ENCODE data around the gene MIPEP.

Gene MIPEP

DNA sequence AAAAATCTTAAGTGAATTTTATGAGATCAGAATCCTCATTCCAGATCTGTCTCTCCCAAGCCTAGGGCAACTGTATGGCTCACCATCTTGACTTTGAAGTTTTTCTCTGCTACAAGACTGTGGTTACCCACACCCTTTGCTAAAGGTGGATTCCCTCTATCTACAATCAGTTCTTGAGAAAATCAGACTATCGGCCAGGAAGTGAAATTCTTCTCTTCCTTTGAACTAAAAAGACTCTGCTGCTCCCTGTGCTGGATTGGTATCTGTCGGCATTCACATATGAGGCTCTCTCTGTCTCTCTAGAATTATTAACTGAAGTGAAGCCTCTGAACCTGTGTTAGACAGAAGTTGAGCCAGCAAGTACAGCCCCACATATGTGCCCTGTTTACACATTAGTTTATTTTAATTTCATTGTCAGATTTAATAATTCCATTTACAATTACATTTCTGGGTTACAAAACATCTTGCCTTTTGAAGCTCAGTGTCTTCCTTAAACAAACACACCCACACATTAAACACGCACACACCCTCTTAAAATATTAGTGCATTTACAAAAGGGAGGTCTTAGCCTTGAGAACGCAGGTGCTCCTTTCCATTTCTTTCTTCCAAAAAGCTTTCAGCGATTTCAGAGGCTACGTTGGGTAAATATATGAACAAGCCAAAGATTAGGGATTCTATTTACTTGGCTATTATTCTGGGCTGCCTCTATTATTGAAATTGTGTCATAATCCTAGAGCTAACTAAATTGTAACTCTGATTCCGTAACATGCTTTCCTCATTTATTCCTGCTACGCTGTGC, 145.7 kb downstream of the MIPEP start:
- no peak for DNase-seq

DNA sequence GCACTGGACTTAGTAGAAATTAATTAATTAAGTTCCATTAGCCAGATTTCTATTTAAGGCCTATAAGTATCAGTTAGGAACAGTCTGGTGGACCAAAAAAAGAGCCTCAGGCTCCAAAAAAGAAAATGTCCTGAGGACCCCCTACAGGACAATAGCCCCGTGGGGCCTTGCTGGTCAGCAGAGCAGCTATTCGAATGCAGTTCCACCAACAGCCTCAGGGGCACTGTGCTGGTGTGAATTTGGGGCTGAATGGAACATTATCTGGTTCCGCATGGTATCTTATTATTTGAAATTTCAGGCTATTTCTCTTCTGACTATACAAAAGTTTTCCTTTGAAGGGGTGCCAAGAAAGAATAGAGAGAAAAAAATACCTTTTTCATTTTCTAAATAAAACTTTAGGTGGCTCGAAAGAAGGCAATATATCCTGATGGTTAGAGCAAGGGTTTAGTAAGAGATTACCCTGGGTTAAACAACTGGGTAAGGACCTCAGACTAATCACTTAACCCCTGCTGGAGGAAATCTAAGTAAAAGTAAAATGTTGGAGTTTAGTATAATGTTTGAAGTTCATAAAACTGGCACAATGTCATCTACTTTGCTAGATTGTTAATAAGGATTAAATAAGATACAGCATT, 147.2 kb downstream of the MIPEP start:
- no peak for DNase-seq

DNA sequence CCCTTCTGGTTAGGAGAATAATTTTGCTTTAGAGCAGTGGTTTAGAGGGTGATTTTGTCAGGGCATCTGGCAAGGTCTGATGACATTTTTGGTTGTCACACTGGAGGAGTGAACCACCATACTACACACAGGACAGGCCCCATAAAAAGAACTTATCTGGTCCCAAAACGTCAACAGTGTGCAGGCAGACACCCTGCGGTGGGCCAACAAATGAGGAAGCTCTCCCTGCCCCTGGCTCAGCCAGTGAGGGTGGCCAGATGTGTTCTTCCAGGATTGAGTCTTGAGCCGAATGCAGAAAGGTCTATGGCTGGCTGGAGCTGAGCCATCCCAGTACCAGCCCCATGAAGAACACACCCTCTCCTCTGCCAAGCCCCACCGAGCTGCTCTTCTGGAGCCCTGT, 149.2 kb downstream of the MIPEP start:
- no peak for DNase-seq

DNA sequence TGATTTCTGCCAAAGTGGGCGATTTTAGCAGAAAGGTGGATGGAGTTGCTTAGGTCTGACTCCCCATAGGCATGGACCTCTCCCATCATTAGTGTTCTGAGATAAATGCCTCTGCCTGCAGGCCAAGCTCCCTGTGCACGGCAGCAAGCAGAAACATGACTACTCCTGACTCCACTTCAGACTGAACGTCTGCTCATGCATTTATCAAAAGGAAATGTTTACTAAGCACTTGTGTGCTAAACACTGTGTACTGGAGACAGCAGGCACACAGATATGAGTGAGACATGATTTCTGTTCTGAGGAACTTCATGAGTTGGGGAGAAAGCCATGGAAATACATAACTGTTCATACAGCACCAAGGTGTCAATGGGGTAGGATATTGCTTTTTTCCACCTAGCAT, 149.6 kb downstream of the MIPEP start:
- DNase-seq = no peak

DNA sequence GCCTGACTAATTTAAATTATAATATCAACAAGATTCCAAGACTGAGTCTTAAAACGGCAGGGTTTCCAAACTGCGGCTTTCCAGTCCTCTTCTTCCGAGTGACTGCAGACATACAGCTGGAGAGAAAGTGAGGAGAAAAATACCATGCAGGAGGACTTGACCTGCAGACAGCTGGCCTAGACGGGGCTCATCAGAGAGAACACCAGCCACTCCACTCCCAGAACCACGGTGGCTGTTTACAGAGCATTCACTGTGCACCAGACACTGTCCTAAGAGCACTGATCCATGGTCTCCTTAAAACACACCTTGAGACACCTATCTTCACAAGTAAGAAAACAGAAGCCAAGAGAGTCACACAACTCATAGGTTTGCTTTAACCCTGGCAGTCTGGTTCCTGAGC, 152.7 kb downstream of the MIPEP start:
- no peak for DNase-seq

DNA sequence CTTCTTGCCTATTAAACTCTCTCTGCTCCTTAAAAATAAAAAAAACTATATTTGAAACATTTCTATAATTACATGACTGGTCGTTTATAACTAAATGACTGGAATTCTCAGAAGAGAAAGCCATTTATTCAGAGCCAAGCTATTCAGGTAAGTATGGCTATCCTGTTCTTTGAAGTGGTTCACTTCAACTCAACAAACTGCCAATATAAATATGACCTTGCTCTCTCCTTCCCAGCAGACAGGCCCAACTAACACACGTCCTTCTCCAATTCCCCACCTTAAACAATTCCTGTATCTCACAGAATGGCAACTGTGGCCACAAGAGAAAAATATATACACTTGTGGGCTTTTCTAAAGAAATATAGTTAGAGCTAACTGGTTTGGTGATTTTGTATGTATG, 153.9 kb downstream of the MIPEP start:
- no peak for DNase-seq

DNA sequence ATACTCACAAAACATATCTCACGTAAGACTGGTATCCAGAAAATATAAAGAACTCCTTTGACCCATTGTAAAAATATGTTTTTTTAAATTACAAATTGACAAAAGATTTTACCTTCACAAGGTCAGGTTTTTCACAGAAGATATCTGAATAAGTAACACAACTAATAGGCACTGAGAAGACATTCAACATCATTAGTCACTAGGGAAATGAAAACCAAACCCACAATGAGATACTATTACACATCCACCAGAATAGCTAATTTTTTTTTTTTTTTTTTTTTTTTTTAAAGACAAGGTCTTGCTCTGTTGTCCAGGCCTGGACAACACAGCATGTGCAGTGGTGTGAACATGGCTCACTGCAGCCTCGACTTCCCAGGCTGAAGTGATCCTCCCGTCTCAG, 157.5 kb downstream of the MIPEP start:
- DNase-seq = no peak

DNA sequence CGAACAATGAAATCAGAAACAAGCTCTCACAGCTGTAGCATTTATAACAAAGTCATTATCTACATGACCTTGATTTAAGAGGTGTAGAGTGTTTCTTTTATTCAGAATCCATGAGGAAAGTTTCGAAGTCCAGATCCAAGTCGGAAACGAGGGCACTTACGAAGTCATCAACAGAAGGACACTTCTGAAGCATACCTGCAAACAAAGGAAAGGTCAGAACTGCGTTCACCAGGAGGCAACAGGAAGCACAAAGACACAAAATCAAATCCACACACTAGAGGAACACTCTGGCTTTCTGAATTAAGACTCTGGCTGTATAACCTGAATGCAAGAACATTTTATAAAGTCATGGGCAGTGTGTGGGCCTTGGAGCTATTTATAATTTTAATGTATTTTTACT, 158.9 kb downstream of the MIPEP start:
- DNase-seq = no peak

DNA sequence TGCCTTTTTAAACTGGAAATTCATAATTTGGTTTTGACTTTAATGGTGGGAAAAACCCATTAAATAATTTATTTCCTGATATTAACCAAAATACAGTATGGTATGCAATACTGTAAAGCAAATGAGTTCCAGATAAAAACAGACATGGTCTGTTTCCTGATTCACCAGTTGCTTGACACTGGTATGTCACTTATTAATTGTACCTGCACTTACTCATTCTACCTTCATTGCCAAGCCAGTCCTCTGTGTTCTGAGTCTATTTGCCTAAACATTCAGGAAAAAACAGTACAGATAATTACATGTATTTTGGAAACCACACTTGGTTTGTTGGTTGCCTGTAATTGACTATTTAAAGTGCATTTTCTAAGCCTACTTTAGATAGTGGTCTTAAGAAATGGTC, 159.7 kb downstream of the MIPEP start:
- no peak for DNase-seq

DNA sequence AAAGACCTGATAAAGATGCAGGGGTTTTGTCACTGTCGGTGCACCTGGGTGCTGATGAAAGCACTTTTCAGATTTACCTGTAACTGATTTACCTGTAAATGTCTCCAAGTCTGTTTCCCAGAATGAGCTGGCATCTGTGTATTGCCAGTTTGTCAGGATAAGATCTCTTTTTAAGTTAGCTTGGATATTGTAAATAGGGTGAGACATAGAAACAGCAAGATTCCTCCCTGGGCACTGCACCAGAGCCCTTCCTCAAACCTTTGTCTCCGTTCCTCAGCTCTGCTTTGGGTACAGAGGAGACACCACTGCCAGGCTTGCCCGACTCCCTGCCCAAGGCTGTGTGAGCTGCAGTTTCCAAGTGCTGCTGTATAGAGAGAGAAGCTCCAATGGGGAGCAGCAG, 160.4 kb downstream of the MIPEP start:
- no peak for DNase-seq

DNA sequence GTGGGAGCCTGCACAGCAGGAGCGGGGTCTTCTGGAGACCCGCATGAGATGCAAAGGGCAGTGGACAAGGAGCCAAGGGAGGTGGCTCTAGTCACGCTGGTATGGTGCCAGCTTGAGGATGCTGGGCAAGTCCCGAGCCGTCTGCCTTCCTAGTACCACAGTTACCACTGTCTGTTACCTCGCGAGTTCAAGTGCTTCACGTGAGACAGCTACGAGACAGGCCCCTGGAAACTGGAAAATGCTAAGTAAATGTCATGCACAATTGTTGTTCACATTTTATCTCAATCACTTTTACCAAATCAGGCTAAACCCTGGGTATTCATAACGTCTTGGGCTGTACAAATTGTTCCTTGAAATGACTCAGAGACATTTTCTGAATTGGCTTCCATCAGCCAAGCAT, 163.3 kb downstream of the MIPEP start:
- DNase-seq = no peak

DNA sequence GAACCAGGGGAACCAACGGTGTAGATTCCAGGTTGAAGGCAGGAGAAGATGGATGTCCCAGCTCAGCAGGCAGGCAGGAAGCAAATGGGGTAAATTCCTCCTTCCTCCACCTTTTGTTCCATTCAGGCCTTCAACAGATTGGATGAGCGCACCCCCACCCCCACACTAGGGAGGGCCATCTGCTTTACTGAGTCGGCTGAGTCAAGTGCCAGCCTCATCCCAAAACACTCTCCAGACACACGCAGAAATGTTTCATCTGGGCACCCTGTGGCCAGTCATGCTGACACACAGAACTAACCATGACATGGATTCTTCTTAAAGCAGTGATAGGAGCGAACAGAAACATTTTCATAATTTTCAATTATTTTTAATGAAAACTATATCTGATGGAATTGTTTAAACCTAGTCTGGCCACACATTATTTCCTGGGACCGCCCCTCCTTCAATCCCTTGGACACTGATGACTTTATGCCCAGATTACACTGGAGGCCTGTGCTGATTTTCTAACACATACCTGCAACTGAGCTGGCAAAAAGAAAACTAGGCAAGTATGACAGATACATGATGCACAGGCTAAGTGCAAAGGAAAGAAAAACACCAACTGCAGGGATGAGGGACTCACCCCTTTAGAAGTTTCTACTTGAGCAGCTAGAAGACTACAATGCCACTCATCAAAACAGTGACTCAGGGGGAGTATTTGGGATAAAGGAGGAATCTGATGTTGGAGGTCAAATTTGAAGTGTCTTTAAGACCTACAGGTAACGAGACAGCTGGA, 164.8 kb downstream of the MIPEP start:
- no peak for DNase-seq

DNA sequence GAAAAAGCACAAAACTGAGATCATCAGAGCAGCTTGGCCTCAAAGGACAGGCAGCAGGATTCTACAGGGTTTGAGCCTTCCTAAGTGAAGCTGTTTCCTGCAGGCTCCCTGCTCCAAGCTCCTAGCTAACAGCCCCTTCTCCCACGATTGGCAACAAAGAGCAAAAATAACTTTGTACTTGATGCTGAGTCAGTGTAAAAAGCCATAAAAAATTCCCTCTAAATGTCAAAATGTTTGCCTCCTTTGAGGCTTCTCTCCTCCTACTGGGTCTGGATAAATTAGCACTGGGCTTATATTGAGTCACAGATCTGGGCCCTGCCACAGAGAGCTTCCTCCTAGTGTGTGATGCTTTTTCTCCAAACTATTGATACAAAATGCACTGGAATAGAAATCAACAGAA, 165.7 kb downstream of the MIPEP start:
- DNase-seq = no peak

DNA sequence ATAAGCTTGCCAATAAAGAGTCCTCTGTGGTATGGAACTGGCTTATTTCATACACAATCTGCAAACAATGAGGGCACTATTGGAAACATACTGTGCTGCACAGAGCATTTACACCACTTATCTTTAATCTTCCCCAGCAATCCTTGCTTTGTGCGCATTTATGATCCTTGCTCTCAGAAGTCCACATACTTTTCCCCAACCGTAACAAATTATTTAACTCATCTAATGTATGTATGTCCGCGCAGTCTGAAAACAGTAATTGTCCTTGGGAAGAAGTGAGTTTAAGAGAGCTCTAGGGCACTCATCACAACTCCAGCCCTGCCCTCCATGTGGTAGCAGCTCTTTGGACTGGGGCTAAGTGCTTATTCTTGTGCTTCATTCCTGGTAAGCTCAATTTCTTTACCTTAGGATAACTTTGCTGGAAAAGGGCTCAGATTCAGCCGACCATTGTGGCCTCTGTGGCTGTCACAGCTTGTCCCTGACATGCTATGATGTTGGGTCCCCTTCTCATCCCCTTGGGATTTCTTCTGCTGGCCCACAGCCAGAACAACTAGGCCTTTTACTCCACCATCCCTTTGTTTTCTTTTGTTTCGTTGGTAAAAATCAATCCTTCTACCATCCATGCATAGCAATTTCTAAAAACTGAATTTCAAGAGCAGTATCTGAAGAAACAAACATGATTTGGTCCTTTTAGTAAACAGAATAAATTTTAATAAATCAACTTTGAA, 166.3 kb downstream of the MIPEP start:
- no peak for DNase-seq

DNA sequence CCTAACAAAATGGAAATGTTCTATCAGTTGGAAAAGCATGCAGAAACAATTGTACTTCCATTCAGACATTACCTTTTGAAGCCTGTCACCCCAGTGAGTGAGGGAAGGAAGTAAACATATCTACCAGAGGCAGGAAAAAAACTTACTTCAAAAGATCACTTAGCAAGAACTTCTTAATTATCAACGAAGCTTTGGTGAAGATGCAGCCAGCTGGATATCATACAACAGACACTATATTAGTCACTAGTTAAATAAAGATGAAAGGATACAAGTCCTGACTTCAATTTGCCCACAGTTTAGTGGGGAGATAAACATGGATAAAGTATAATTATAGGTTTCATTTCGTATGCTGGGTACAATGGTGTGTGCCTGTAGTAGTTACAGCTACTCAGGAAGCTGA, 170.2 kb downstream of the MIPEP start:
- DNase-seq = no peak

DNA sequence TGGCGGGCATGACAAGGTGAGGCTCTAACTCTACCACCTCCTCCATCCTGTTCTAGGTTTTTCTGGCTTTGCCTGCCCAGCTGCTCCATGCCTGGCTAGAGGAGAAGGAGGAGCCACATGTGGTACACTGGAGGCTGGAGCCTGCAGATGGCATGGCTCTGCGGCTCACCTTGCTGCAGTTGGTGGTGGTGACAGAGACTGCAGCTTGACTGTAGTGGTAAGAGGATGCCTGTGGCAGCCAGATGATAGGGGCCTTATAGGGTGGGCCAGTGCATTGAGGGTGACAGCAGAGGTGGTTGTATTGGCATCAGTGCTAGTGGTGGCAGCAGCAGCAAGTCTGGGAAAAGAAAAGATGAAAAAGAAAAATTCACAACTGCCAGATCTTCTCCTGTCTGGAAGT, 172.8 kb downstream of the MIPEP start:
- no peak for DNase-seq

DNA sequence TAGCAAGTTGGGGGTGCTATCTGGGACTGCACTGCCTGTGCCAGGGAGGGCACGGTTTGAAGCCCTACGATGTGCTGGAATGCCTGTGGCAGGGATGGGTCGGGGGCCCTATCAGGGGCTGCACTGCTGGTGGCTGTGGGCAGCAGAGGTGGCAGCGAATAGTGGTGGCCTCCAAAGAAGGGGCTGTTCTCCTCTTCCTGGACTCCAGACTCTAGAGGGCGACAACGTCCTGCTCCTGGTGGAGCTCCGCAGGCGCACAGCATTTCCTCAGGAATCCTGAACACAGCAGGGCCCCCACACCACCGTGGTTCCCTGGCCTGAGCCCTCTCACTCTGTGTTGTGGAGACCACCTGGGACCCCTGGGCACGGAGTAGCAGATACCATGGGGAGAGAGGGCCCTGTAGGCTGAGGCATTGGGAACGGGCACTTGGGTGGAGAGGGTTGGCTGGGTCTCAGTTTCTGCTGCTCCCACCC, 173.4 kb downstream of the MIPEP start:
- DNase-seq = no peak

DNA sequence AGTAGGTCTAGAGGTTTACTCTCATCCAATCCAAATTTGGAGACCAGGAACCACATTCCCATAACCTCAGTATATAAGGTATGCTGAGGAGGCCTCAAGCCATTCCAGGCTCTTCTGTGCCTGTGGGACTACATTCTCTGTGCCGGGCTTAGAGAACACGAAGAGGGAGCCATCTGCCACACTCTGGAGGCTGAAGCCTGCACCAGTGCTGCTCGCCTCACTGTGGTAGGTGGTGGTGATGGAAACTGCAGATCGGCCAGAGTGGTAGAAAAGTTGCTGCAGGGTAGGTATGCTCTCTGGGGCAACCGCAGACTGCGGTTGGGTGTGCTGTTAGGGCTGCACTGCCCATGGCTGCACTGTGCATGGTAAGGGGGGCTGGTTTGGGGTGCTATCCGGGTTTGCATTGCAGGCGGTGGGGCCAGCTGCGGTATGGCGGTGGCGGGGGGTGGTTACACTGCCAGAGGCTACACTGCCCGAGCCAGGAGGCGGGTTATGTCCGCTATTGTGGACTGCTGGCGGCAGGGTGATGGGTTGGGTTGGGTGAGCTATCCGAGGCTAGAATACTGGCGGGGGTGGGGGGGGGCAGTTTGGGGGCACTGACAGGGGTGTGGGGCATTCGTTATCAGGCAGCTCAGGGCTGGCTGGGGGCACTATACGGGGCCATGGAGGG, 174.0 kb downstream of the MIPEP start:
- DNase-seq = no peak

DNA sequence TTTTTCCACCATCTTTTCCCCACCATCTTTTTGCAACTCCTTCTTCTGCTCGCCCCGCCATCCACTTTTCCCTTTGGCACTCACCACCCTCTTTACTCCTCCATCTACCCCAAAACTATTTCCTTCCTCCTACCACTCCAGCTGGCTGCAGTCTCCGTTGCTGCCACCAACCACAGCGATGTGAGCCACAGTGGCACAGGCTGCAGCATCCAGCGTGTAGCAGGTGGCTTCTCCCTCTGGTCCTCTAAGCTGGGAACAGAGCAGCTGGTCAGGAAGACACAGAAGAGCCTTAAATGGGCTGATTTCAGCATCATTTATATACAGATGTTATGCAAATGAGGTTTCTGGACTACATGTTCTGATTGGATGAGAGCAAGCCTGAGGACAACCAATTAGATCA, 174.5 kb downstream of the MIPEP start:
- no peak for DNase-seq

DNA sequence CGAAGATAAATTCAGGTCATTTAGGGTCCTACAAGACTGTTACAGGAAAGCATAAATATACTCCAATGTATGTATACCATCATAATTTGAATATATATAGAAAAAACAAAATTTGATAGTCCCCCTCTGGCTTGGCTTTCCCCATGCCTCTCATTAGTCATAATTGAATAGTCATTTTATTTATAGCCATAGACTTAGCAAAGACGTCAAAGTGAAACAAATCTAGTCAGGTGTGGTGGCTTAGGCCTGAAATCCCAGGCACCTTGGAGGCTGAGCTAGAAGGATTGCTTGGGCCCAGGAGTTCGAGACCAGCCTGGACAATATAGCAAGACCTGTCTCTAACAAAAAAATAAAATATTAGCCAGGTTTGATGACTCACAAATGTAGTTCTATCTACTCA, 177.8 kb downstream of the MIPEP start:
- DNase-seq = no peak

DNA sequence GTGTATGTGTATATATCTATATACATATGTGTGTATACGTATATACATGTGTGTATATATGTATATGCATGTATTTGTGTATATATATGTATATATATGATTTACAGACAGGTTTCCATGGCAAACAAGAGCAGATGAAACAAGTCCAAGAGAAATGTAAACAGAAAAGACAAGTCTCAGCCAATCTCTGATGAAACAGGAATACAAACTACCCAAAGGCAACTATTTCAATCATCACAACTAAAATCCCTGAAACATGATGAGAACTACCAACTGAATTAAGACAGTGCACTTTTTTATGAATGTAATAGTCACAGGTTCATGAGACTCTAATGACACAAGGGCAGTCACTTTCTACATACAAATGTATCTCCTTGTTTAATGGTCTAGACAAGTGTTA, 178.8 kb downstream of the MIPEP start:
- DNase-seq = no peak

DNA sequence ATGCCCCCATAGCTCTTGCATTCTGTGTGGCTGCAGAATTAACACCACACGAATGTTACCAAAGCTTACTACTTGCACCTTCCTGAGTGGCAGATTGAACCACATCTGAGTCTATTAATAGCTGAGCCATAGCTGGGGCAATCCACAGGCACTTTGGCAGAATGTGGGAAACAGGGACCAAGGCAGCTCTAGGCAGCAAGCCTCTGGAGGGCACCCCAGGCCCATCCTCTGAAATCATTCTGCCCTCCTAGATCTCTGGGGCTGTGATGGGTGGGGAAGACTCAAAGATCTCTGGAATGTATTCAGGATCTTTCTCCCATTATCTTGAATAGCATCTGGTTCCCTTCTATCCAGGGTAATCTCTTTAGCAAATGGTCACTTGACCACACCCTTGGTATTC, 179.7 kb downstream of the MIPEP start:
- no peak for DNase-seq

DNA sequence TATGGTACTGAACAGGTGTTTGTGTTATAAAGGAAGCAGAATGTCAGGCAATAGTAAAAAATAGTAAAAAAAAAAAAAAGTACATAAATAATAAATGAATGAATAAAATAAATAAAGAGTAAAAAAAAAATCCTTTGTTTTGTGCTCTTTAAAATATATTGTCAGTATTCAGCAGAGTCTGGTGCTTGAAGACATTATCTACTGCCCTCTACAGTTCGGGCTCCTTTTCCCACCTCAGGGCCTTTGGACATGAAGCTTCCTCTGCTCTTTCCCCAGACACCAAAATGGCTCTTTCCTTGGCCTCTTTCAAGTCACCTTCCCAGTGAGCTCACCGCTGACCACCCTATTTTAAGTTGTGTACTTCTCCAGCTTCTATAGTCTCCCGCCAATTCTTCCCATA, 181.5 kb downstream of the MIPEP start:
- no peak for DNase-seq
